ENCODE measurements around the gene CDCA5. TPM values are rescaled to one million over a fixed set of nuclear protein-coding genes. Genes with fewer than 3 reads are reported as not detected.

The CDCA5 gene
- total RNA-seq, 1 experiment from 2014 or later, result 17.3 TPM

- POLR2A ChIA-PET, result interaction anchor here (0.7 to 6.5 kb wide), 2 partner anchors 8 to 15 kb away, joined by 3 to 138 read pairs; partner anchors contain the start of gene SYVN1
Observed at GRCh38 chr11:65125197-65126056, 41.6 kb upstream of the CDCA5 start.

DNA sequence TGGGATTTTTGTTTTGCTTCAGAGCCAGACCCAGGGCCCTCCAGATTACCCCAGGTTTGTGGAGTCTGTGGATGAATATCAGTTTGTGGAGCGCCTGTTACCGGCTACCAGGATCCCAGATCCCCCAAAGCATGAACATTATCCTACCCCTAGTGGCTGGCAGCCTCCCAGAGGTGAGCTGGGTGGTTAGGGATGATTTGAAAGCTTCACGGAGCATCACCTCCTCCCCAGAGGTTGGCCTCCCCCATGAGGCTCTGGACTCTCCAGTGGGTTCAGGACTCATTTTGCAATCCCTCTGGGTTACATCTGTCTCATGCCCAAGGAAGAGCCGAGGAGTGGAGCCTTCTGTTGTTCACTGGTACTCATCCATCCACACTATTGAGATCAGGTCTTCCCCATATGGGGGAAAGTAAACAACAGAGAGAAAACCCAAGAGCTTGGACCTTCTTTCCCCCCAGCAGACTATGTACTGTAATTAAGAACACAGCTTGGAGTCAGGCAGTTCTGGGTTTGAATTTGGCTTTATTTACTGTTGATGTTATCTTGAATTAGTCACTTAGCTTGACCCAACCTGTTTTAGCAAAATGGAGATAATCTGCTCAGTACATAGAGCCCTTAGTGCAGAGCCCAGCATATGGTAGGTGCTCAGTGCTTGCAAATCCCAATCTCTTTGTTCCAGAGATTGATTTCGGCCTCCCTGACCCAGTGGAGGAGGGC is 40.8 kb upstream of the CDCA5 start:
- no peak for DNase-seq (ENCODE audit: unreplicated experiment)
- Mint-ChIP-seq H3K27ac (ENCODE audit: low read depth, unreplicated experiment) (peak overlapping the region; percentile 67), H3K4me3 (ENCODE audit: unreplicated experiment) (no peak overlapping the region), H3K9me3 (ENCODE audit: unreplicated experiment) (no peaks in the 10 kb centered on the region), H3K36me3 (ENCODE audit: insufficient read depth, unreplicated experiment) (peaks cover 65% of the 10 kb centered on the region), H3K4me1 (ENCODE audit: insufficient read depth, unreplicated experiment) (peaks cover 6% of the 10 kb centered on the region), H3K27me3 (ENCODE audit: insufficient read depth, unreplicated experiment) (no peaks in the 10 kb centered on the region)
- TF ChIP-seq, protein P1, sequence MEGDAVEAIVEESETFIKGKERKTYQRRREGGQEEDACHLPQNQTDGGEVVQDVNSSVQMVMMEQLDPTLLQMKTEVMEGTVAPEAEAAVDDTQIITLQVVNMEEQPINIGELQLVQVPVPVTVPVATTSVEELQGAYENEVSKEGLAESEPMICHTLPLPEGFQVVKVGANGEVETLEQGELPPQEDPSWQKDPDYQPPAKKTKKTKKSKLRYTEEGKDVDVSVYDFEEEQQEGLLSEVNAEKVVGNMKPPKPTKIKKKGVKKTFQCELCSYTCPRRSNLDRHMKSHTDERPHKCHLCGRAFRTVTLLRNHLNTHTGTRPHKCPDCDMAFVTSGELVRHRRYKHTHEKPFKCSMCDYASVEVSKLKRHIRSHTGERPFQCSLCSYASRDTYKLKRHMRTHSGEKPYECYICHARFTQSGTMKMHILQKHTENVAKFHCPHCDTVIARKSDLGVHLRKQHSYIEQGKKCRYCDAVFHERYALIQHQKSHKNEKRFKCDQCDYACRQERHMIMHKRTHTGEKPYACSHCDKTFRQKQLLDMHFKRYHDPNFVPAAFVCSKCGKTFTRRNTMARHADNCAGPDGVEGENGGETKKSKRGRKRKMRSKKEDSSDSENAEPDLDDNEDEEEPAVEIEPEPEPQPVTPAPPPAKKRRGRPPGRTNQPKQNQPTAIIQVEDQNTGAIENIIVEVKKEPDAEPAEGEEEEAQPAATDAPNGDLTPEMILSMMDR (IDR thresholded peaks at IDR 0.05; ENCODE audit: unreplicated experiment), result no peak
- POLR2A ChIA-PET, result interaction anchor here (0.6 to 8.8 kb wide), 5 partner anchors 9 to 1220 kb away, joined by 3 to 138 read pairs (median 4); partner anchors contain the start of genes CAPN1, POLA2 and SYVN1
- CTCF ChIA-PET, result interaction anchor here (1.0 to 1.1 kb wide), 2 partner anchors 58 to 129 kb away, joined by 3 to 4 read pairs; no protein-coding TSS in a partner anchor
- intact Hi-C loops (cut with micrococcal nuclease), result no loop called here
- BruUV-seq (replicated peaks), result no TSS peak

More at GRCh38 chr11:65125197-65126056, 41.6 kb upstream of the CDCA5 start:
- H3K4me1 Mint-ChIP-seq (ENCODE audit: insufficient read depth, unreplicated experiment), result peaks cover 6% of the 10 kb centered on the region
- H3K36me3 Mint-ChIP-seq (ENCODE audit: insufficient read depth, unreplicated experiment), result peaks cover 65% of the 10 kb centered on the region
- H3K27ac Mint-ChIP-seq (ENCODE audit: low read depth, unreplicated experiment), result no peak overlapping the region
- no peak for DNase-seq (ENCODE audit: unreplicated experiment)
- intact Hi-C loops (cut with micrococcal nuclease), result no loop called here
- no TSS peak for BruUV-seq (replicated peaks)
- CTCF ChIA-PET, result interaction anchor here (0.8 kb wide), 1 partner anchor 291 kb away, joined by 4 read pairs; no protein-coding TSS in a partner anchor
- no peaks in the 10 kb centered on the region for H3K9me3 Mint-ChIP-seq (ENCODE audit: unreplicated experiment)
- H3K27me3 Mint-ChIP-seq (ENCODE audit: insufficient read depth, unreplicated experiment), result no peaks in the 10 kb centered on the region
- TF ChIP-seq, protein P1 (IDR thresholded peaks at IDR 0.05; ENCODE audit: unreplicated experiment), result no peak
- H3K4me3 Mint-ChIP-seq (ENCODE audit: unreplicated experiment), result no peak overlapping the region

GRCh38 chr11:65121865-65122696 is 38.2 kb upstream of the CDCA5 start, which contains the start of the genes FAU and MRPL49:
FAU (minus strand) TSS chr11:65122134; CDS start chr11:65121813, 321 bp downstream.
MRPL49 (plus strand) TSS chr11:65122321; CDS start chr11:65122347, 26 bp downstream.
- POLR2A ChIA-PET, result interaction anchor here (0.6 to 8.8 kb wide), 45 partner anchors 10 to 881 kb away, joined by 3 to 138 read pairs (median 4); partner anchors contain the start of genes ARL2, ATG2A, BANF1 and CAPN1
- TSS peak; percentile 67 for BruUV-seq (replicated peaks)
- peaks cover 11% of the 10 kb centered on the region for H3K4me1 Mint-ChIP-seq (ENCODE audit: insufficient read depth, unreplicated experiment)
- no peaks in the 10 kb centered on the region for H3K27me3 Mint-ChIP-seq (ENCODE audit: insufficient read depth, unreplicated experiment)
- peak; percentile 96 for DNase-seq (ENCODE audit: unreplicated experiment)
- peaks cover 72% of the 10 kb centered on the region for H3K36me3 Mint-ChIP-seq (ENCODE audit: insufficient read depth, unreplicated experiment)
- peak within 1 kb of the TSS; percentile 98 for H3K27ac Mint-ChIP-seq (ENCODE audit: low read depth, unreplicated experiment)
- peak within 1 kb of the TSS; percentile 99 for H3K4me3 Mint-ChIP-seq (ENCODE audit: unreplicated experiment)
- CTCF ChIA-PET, result interaction anchor here (0.6 to 2.8 kb wide), 8 partner anchors 9 to 274 kb away, joined by 3 to 19 read pairs (median 4); partner anchors contain the start of genes CAPN1, SAC3D1, SNX15 and TM7SF2
- H3K9me3 Mint-ChIP-seq (ENCODE audit: unreplicated experiment), result no peaks in the 10 kb centered on the region
- intact Hi-C loops (cut with micrococcal nuclease), result no loop called here
- TF ChIP-seq, protein P1 (IDR thresholded peaks at IDR 0.05; ENCODE audit: unreplicated experiment), result no peak

Measured in MCF 10A (cell line).